Lung (tissue), 12 donors: ENCODE data around the gene PCGF1. TPM values are rescaled to one million over a fixed set of nuclear protein-coding genes. Genes with fewer than 3 reads are reported as not detected.

ENCODE experiments used
- ATAC-seq: fragments of 200-7000 bp; cut with Tn5 transposase; one replicate; pipeline ENCODE4 v1.9.1; 2020; ENCODE audit warnings: moderate number of reproducible peaks; ENCODE audit not compliant: insufficient read depth, low FRiP score
- DNase-seq, 3 donors: peaks; one replicate each; pipeline ENCODE4 v3.0.0-alpha.2; 2013 to 2017
- H3K27ac ChIP-seq, 2 donors: one replicate each; pipeline ENCODE4 v1.5.1; 2013; ENCODE audit warnings: mild to moderate bottlenecking in 2 of 2, moderate library complexity in 2 of 2, control low read depth in 1 of 2, inconsistent platforms in 1 of 2, low read depth in 1 of 2, low read length in 1 of 2
- H3K27me3 ChIP-seq, 3 donors: one replicate each; pipeline ENCODE4 v1.5.1; 2013; ENCODE audit warnings: low read length in 2 of 3; ENCODE audit not compliant: control insufficient read depth in 3 of 3, insufficient read depth in 3 of 3
- H3K36me3 ChIP-seq, 4 donors: one replicate each; pipeline ENCODE4 v1.5.1; 2013; ENCODE audit warnings: low read length in 4 of 4, mild to moderate bottlenecking in 1 of 4, moderate library complexity in 1 of 4; ENCODE audit not compliant: control insufficient read depth in 4 of 4, insufficient read depth in 4 of 4
- H3K4me1 ChIP-seq, 5 donors: one replicate each; pipeline ENCODE4 v1.5.1; 2013; ENCODE audit warnings: low read length in 5 of 5, mild to moderate bottlenecking in 2 of 5, moderate library complexity in 1 of 5; ENCODE audit not compliant: control insufficient read depth in 5 of 5, insufficient read depth in 5 of 5
- H3K4me3 ChIP-seq: one replicate; pipeline ENCODE4 v1.5.1; 2013; ENCODE audit warnings: mild to moderate bottlenecking, control low read depth, moderate library complexity
- H3K9ac ChIP-seq, 2 donors: one replicate each; pipeline ENCODE4 v1.5.1; 2013; ENCODE audit warnings: low read length in 2 of 2, control low read depth in 1 of 2; ENCODE audit not compliant: insufficient read depth in 1 of 2
- H3K9me3 ChIP-seq, 4 donors: one replicate each; pipeline ENCODE4 v1.5.1; 2013; ENCODE audit warnings: low read length in 3 of 4, mild to moderate bottlenecking in 1 of 4, moderate library complexity in 1 of 4; ENCODE audit not compliant: control insufficient read depth in 4 of 4, insufficient read depth in 3 of 4
- WGBS, 2 donors: extraction: QIAGEN DNeasy Blood & Tissue Kit; methylation state at CpG; one replicate each; pipeline ENCODE4 v1.1.7; 2013; 5-methylcytosine and 5-hydroxymethylcytosine counted together
- polyA plus RNA-seq, 2 donors: library from polyadenylated mRNA; stranded (reverse); fragments of 200-250 nt; gene quantifications; one replicate each; pipeline ENCODE4 v1.2.1, GENCODE V29; 2013
- total RNA-seq, 2 donors: library from RNA; depleted of rRNA in 1 of 2; stranded (reverse); fragments of >200 nt in 1 of 2; gene quantifications; one replicate each; pipeline ENCODE4 v1.2.1, GENCODE V29; 2014 to 2021
- TF ChIP-seq, protein P1 (sequence below): IDR thresholded peaks from 2 replicates; pipeline ENCODE4 v1.5.1; 2012; ENCODE audit warnings: mild to moderate bottlenecking; ENCODE audit errors: control extremely low read depth, extremely low read depth
- donor health status: control.
- donor health status: control.
- donor health status: Bipolar disorder and iron deficiency.
- donor health status: healthy.
- donor health status: DM: yes; HTN: yes; CAD: no.

Gene PCGF1
- total and polyA plus RNA-seq, 4 donors: 16.7 to 47.8 (median 28.1) TPM

DNA sequence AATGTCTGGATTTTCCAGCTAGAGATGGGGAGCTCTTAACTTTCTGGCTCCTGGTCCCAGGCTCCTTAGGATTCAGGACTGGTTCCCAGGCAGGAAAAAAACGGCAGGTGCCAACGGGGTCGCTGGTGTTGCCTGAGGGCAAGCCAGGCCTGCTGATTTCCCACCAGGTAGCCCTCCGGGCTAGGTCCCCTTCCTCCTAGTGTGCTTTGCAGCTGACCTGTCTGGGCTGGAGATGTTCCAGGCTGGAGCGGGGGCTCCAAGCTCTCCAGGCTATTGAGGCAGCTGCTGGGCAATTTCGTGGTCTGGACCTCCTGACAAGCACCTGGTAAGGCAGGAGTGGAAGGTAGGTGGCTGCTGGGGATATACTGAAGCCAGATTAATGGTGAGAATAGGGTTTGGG, 33.0 kb downstream of the PCGF1 start:
- peaks cover 6 to 24% (median 10%) of the 10 kb centered on the region in 4 donors for H3K36me3 ChIP-seq
- TF ChIP-seq, protein P1, sequence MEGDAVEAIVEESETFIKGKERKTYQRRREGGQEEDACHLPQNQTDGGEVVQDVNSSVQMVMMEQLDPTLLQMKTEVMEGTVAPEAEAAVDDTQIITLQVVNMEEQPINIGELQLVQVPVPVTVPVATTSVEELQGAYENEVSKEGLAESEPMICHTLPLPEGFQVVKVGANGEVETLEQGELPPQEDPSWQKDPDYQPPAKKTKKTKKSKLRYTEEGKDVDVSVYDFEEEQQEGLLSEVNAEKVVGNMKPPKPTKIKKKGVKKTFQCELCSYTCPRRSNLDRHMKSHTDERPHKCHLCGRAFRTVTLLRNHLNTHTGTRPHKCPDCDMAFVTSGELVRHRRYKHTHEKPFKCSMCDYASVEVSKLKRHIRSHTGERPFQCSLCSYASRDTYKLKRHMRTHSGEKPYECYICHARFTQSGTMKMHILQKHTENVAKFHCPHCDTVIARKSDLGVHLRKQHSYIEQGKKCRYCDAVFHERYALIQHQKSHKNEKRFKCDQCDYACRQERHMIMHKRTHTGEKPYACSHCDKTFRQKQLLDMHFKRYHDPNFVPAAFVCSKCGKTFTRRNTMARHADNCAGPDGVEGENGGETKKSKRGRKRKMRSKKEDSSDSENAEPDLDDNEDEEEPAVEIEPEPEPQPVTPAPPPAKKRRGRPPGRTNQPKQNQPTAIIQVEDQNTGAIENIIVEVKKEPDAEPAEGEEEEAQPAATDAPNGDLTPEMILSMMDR: no peak
- no peaks in the 10 kb centered on the region for H3K27me3 ChIP-seq
- H3K9ac ChIP-seq: no peak overlapping the region
- H3K9me3 ChIP-seq: no peaks in the 10 kb centered on the region
- DNase-seq (no peak), ATAC-seq (no peak)
- H3K4me3 ChIP-seq: no peak overlapping the region
- H3K4me1 ChIP-seq: peaks cover 3 to 15% (median 9%) of the 10 kb centered on the region in 5 donors
- no peak overlapping the region for H3K27ac ChIP-seq
- 95 to 96% methylated on average over 6 of the region's 6 CpGs for WGBS, 2 donors

DNA sequence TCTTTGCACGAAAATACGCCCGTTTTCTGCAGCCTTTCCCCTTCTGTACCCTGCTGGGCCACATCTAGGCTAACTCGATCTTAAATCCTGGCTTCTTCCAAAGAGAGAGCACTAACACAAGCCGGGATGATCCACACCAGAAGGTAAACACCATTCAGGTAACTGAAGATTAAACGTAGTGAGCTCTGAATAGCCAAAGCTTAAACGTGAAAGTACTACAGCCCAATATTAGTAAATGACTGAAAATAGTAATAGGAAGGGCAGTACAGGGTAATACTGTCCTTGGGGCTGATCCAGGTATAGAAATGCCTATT, 34.6 kb downstream of the PCGF1 start:
- Histone ChIP-seq H3K27me3 (no peaks in the 10 kb centered on the region), H3K9me3 (no peaks in the 10 kb centered on the region), H3K27ac (peak overlapping the region; percentile 88 to 95), H3K4me3 (peak overlapping the region; percentile 73), H3K36me3 (peaks cover 6 to 24% (median 10%) of the 10 kb centered on the region in 4 donors), H3K9ac (peak overlapping the region in 1 of 2 donors; percentile 65), H3K4me1 (peaks cover 3 to 15% (median 9%) of the 10 kb centered on the region in 5 donors)
- DNase-seq (no peak), ATAC-seq (no peak)
- TF ChIP-seq, protein P1: no peak
- WGBS, 2 donors: 9 to 10% methylated on average over 7 of the region's 7 CpGs

DNA sequence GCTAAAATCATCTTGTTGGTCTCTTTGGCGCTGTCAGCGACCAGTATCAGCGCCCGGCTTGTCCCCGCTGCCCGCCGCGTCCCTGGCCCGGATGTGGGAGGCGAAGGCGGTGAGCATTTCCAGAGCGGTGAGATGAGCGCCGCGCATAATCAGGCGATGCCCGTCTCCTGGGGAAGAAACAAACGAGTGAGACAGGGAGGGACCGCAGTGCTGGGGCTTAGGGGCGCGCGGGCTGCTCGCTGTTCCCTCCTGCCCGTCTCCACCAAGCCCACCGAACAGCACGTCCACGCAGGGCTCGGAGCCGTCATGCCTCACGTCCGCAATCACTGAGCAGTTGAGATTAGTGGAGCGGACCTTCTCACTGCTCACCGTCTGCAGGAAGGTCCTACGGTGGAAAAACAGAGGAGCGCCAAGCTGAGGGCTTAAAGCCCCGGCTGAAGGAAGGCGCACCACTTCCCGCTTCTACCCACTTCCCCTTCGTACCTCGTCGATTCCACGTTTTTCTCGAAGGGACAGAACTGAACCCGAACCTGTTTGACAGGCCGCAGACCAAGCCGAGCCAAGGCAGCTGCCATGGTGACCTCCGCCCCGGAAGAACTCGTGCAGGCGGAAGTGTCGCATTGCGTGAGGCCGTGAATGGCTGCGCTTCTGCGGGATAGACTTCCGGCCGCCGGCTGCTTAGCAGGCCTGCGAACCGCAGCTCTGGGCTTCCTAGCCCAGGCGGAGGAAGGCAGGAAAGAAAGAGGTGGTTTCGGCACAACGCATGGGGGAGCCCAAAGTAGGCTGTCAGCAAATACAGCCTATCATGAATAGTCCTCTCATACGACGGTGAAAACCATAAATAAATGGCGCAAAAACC, 35.2 kb downstream of the PCGF1 start, which contains the start of gene MRPL53:
MRPL53 (minus strand) TSS at position 595 of the 859 bp plus-strand sequence; CDS start at position 575, 20 bp downstream.
- Histone ChIP-seq H3K36me3 (peaks cover 6 to 20% (median 9%) of the 10 kb centered on the region in 4 donors), H3K27me3 (no peaks in the 10 kb centered on the region), H3K9me3 (no peaks in the 10 kb centered on the region), H3K4me1 (peaks cover 3 to 15% (median 7%) of the 10 kb centered on the region in 5 donors), H3K9ac (peak within 1 kb of the TSS; percentile 63 to 83), H3K27ac (peak within 1 kb of the TSS; percentile 88 to 95), H3K4me3 (peak within 1 kb of the TSS; percentile 73)
- DNase-seq (peak; percentile 96 to 98 (median 97)), ATAC-seq (peak; percentile 94)
- WGBS, 2 donors: 0 to 1% methylated on average over 65 to 66 of the region's 66 CpGs
- TF ChIP-seq, protein P1: no peak
